NB4 (cell line): ENCODE data around the gene IL7R.

Experiments used
- DNase-seq: peaks from one replicate; pipeline ENCODE4 v3.0.0; 2010; ENCODE audit warnings: low read depth
- H3K4me3 ChIP-seq: one replicate; pipeline ENCODE4 v1.5.1; 2011; ENCODE audit warnings: mild to moderate bottlenecking, low read depth, low read length, moderate library complexity
- CTCF ChIP-seq: IDR thresholded peaks from one replicate; pipeline ENCODE4 v1.5.1; 2012; ENCODE audit warnings: low read depth, low read length
- MAX ChIP-seq: IDR thresholded peaks from 2 replicates; pipeline ENCODE4 v1.6.1; 2011; ENCODE audit warnings: low read depth, low read length
- MYC ChIP-seq: IDR thresholded peaks from 2 replicates; pipeline ENCODE4 v1.6.1; 2011; ENCODE audit warnings: low read depth, low read length
- POLR2A ChIP-seq: IDR thresholded peaks from 2 replicates; pipeline ENCODE4 v1.6.1; 2011; ENCODE audit warnings: mild to moderate bottlenecking; ENCODE audit not compliant: insufficient read length; ENCODE audit errors: extremely low read depth

IL7R gene

GRCh38 chr5:35816881-35817521, 39.7 kb upstream of the IL7R start:
- H3K4me3 ChIP-seq, result no peak overlapping the region
- DNase-seq, result no peak
- no peak for TF ChIP-seq MAX
- no peak for TF ChIP-seq MYC
- no peak for TF ChIP-seq POLR2A
- TF ChIP-seq CTCF, result no peak

- DNase-seq, result no peak
- no peak overlapping the region for H3K4me3 ChIP-seq
- TF ChIP-seq MAX, result no peak
- no peak for TF ChIP-seq CTCF
- TF ChIP-seq MYC, result no peak
- TF ChIP-seq POLR2A, result no peak
Observed at GRCh38 chr5:35819026-35819425, 37.7 kb upstream of the IL7R start.

- DNase-seq, result no peak
- TF ChIP-seq POLR2A (no peak), MAX (no peak), CTCF (no peak), MYC (no peak)
Observed at GRCh38 chr5:35819668-35820067, 37.0 kb upstream of the IL7R start.

GRCh38 chr5:35820735-35821134, 36.0 kb upstream of the IL7R start:
- no peak overlapping the region for H3K4me3 ChIP-seq
- TF ChIP-seq MYC (no peak), POLR2A (no peak), MAX (no peak), CTCF (no peak)
- no peak for DNase-seq

More at GRCh38 chr5:35819668-35820067, 37.0 kb upstream of the IL7R start:
- H3K4me3 ChIP-seq, result no peak overlapping the region

GRCh38 chr5:35821513-35821912, 35.2 kb upstream of the IL7R start:
- DNase-seq, result no peak
- no peak overlapping the region for H3K4me3 ChIP-seq
- TF ChIP-seq POLR2A (no peak), CTCF (no peak), MYC (no peak), MAX (no peak)

- TF ChIP-seq MAX, result no peak
- no peak for TF ChIP-seq MYC
- no peak for TF ChIP-seq CTCF
- TF ChIP-seq POLR2A, result no peak
- no peak overlapping the region for H3K4me3 ChIP-seq
- DNase-seq, result no peak
Observed at GRCh38 chr5:35822511-35822910, 34.2 kb upstream of the IL7R start.
